ENCODE data around the gene TMEM87B. TPM values are rescaled to one million over a fixed set of nuclear protein-coding genes. Genes with fewer than 3 reads are reported as not detected.

Gene TMEM87B
- total RNA-seq, 1 experiment from 2014 or later, result 14.8 TPM

DNA sequence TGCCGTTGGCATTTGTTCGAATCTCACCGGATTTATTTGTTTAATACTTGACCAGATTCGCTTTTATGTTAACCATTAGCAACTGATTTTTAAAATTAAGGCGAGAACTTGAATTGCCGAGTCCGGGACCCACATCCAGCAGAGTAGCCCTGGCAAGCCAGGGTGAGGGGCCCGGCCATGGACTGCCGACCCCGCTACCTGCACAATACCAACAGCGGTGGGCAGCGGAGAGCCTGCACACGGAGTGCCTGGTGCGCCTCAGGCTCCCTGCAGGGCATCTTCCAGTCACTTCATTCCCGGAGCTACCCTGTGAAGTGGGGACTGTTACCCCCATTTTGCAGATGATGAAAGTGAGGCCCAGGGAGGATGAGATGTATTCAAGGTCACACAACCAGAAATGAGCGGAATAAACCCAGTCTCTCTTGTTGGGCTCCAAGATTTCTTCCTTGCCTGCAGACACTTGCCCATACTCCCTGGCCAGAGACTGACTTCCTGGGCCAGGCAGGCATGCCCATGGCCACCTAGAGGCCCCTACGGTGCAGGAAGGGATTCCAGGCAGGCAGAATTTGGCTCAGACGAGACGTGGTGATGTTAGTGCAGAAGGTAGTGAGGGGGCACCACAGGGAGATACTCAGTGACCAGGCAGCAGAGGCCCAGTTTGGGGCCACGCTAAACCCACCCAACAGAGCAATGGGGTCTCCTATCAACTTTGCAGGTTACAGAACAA lies 86.0 kb downstream of the TMEM87B start:
- intact Hi-C loops (cut with micrococcal nuclease), result no loop called here
- no TSS peak for BruUV-seq (replicated peaks)
- ChIA-PET RAD21 (ENCODE audit: low non-redundant PET in 1 of 2, low total read pairs in 2 of 2, uncharacterized antibody in 2 of 2, unreplicated experiment in 2 of 2) (no interaction called here), POLR2A (no interaction called here), CTCF (no interaction called here)
- no peaks in the 10 kb centered on the region for H3K79me2 ChIP-seq (ENCODE audit: insufficient read depth, low read length)
- TF ChIP-seq ZNF274 (IDR thresholded peaks at IDR 0.05; ENCODE audit: low read depth, low read length) (no peak), RAD21 (IDR thresholded peaks at IDR 0.05; ENCODE audit: low read depth) (no peak), EGR1 (IDR thresholded peaks at IDR 0.05; ENCODE audit: low read depth) (no peak), ELF1 (IDR thresholded peaks at IDR 0.05; ENCODE audit: borderline replicate concordance, low read depth) (no peak), EZH2 (IDR thresholded peaks at IDR 0.05) (no peak), CBX3 (IDR thresholded peaks at IDR 0.05; ENCODE audit: low read depth) (no peak), SP1 (IDR thresholded peaks at IDR 0.05; ENCODE audit: low read depth) (no peak), FOSL1 (IDR thresholded peaks at IDR 0.05; ENCODE audit: low read depth) (no peak), YY1 (IDR thresholded peaks at IDR 0.05; ENCODE audit: extremely low read depth, insufficient replicate concordance, low read depth, low read length) (no peak), SRF (IDR thresholded peaks at IDR 0.05; ENCODE audit: low read depth) (no peak), POLR2AphosphoS5 (IDR thresholded peaks at IDR 0.05; ENCODE audit: low read depth, low read length) (no peak), EZH2phosphoT487 (IDR thresholded peaks at IDR 0.05; ENCODE audit: borderline replicate concordance) (no peak), TCF7L2 (IDR thresholded peaks at IDR 0.05; ENCODE audit: borderline replicate concordance, extremely low read depth, insufficient read depth, insufficient read length) (no peak), CEBPB (IDR thresholded peaks at IDR 0.05; ENCODE audit: low read depth) (no peak)
- TF ChIP-seq, protein P1, sequence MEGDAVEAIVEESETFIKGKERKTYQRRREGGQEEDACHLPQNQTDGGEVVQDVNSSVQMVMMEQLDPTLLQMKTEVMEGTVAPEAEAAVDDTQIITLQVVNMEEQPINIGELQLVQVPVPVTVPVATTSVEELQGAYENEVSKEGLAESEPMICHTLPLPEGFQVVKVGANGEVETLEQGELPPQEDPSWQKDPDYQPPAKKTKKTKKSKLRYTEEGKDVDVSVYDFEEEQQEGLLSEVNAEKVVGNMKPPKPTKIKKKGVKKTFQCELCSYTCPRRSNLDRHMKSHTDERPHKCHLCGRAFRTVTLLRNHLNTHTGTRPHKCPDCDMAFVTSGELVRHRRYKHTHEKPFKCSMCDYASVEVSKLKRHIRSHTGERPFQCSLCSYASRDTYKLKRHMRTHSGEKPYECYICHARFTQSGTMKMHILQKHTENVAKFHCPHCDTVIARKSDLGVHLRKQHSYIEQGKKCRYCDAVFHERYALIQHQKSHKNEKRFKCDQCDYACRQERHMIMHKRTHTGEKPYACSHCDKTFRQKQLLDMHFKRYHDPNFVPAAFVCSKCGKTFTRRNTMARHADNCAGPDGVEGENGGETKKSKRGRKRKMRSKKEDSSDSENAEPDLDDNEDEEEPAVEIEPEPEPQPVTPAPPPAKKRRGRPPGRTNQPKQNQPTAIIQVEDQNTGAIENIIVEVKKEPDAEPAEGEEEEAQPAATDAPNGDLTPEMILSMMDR (IDR thresholded peaks at IDR 0.05 in 2 of 3, conservative IDR thresholded peaks at IDR 0.05 in 1 of 3; ENCODE audit: borderline replicate concordance in 1 of 3, insufficient read depth in 1 of 3, low read depth in 2 of 3, low read length in 2 of 3), result no peak
- TF ChIP-seq, protein P2, sequence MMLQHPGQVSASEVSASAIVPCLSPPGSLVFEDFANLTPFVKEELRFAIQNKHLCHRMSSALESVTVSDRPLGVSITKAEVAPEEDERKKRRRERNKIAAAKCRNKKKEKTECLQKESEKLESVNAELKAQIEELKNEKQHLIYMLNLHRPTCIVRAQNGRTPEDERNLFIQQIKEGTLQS (IDR thresholded peaks at IDR 0.05), result no peak
- TF ChIP-seq, protein P3, sequence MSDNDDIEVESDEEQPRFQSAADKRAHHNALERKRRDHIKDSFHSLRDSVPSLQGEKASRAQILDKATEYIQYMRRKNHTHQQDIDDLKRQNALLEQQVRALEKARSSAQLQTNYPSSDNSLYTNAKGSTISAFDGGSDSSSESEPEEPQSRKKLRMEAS (IDR thresholded peaks at IDR 0.05), result no peak
- no peak overlapping the region for H3K27ac ChIP-seq (ENCODE audit: low read depth, low read length)
- ATAC-seq, result no peak
- H3K4me3 ChIP-seq (replicated peaks in 1 of 2; ENCODE audit: low read depth in 1 of 2, low read length in 2 of 2), result no peak overlapping the region
- no peaks in the 10 kb centered on the region for H3K9me2 ChIP-seq (ENCODE audit: insufficient read depth)
- H4K20me1 ChIP-seq (ENCODE audit: insufficient read depth), result no peaks in the 10 kb centered on the region
- H3K27me3 ChIP-seq (ENCODE audit: insufficient read depth, low read length), result no peaks in the 10 kb centered on the region
- H3K4me1 ChIP-seq (ENCODE audit: control insufficient read depth in 1 of 2, insufficient read depth in 2 of 2, low read length in 2 of 2), result no peaks in the 10 kb centered on the region
- DNase-seq (ENCODE audit: low read depth, low spot score), result no peak
- no peaks in the 10 kb centered on the region for H3K36me3 ChIP-seq (ENCODE audit: control insufficient read depth in 1 of 2, insufficient read depth in 2 of 2, low read length in 2 of 2)
- H2AFZ ChIP-seq (ENCODE audit: low read depth, low read length, poor library complexity, severe bottlenecking), result no peak overlapping the region
- no peaks in the 10 kb centered on the region for H3K9me3 ChIP-seq (ENCODE audit: control insufficient read depth in 1 of 2, insufficient read depth in 1 of 2, low read depth in 1 of 2, low read length in 2 of 2)
- H3K4me2 ChIP-seq (ENCODE audit: low read length), result no peak overlapping the region
- H3K9ac ChIP-seq (ENCODE audit: low read length), result no peak overlapping the region

Data from HCT116 (cell line).